ENCODE measurements around the gene OR1F1. TPM values are rescaled to one million over a fixed set of nuclear protein-coding genes. Genes with fewer than 3 reads are reported as not detected.

OR1F1 gene
- total RNA-seq, 1 donor = 0.43 TPM

DNA sequence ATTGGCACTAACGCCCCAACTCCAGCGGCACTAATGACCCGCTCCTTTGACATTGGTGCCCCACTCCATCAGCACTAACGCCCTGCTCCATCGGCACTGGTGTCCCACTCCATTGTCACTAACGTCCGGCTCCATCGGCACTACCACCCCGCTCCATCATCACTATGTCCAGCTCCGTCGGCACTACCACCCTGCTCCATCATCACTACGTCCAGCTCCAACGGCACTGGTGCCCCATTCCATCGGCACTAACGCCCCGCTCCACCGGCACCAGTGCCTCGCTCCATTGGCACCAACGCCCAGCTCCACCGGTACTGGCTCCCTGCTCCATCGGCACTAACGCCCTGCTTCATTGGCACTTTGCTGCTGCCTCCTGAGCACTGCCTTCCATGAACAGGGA, 45.7 kb upstream of the OR1F1 start:
- TF ChIP-seq, protein P1, sequence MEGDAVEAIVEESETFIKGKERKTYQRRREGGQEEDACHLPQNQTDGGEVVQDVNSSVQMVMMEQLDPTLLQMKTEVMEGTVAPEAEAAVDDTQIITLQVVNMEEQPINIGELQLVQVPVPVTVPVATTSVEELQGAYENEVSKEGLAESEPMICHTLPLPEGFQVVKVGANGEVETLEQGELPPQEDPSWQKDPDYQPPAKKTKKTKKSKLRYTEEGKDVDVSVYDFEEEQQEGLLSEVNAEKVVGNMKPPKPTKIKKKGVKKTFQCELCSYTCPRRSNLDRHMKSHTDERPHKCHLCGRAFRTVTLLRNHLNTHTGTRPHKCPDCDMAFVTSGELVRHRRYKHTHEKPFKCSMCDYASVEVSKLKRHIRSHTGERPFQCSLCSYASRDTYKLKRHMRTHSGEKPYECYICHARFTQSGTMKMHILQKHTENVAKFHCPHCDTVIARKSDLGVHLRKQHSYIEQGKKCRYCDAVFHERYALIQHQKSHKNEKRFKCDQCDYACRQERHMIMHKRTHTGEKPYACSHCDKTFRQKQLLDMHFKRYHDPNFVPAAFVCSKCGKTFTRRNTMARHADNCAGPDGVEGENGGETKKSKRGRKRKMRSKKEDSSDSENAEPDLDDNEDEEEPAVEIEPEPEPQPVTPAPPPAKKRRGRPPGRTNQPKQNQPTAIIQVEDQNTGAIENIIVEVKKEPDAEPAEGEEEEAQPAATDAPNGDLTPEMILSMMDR (IDR thresholded peaks at IDR 0.05; ENCODE audit: insufficient read depth, low read depth, low read length) = no peak
- no peak overlapping the region for H3K4me3 ChIP-seq (ENCODE audit: low read depth, low read length)
- DNase-seq (ENCODE audit: low read depth) = no peak

DNA sequence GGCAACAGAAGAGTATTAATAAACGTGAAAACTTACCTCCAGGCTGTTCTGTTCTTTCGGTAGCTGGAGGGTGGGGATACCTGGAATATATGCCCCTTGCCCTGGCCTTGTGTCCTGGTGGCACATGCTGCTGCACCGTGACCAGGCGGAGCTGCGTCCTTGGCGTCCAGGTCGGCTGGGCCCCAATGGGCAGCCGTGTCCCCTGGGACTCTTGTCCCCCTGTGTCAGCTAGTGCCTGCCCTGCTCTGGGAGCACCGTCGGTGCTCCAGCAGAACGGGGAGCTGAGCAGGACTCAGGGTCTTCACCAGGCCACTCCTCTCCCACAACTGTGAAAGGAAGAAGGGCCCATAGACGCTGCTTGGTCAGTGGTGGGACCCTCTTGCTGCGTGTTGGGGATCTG, 45.2 kb upstream of the OR1F1 start:
- no peak for DNase-seq (ENCODE audit: low read depth)
- TF ChIP-seq, protein P1 (IDR thresholded peaks at IDR 0.05; ENCODE audit: insufficient read depth, low read depth, low read length) = no peak
- H3K4me3 ChIP-seq (ENCODE audit: low read depth, low read length) = no peak overlapping the region

DNA sequence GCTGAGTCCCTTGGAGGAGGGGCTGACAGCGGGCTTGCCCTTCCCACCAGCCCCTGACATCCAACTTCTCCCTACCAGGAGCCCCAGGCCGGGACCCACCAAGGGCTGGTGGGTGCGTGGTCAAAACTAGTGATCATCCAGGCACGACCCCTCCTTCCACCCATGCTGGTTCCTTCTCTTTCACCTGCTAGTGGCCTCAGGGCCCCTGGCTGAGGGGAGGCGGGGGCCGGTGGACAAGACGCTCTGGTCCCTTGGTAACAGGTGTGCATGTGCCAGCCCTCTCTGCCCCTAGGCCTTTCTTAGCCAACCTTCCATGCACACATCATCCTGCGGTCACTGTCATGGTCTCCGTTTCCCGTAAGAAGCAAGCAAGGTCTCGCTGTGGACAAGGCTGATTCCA, 44.8 kb upstream of the OR1F1 start:
- DNase-seq (ENCODE audit: low read depth) = no peak
- TF ChIP-seq, protein P1 (IDR thresholded peaks at IDR 0.05; ENCODE audit: insufficient read depth, low read depth, low read length) = no peak
- H3K4me3 ChIP-seq (ENCODE audit: low read depth, low read length) = no peak overlapping the region

DNA sequence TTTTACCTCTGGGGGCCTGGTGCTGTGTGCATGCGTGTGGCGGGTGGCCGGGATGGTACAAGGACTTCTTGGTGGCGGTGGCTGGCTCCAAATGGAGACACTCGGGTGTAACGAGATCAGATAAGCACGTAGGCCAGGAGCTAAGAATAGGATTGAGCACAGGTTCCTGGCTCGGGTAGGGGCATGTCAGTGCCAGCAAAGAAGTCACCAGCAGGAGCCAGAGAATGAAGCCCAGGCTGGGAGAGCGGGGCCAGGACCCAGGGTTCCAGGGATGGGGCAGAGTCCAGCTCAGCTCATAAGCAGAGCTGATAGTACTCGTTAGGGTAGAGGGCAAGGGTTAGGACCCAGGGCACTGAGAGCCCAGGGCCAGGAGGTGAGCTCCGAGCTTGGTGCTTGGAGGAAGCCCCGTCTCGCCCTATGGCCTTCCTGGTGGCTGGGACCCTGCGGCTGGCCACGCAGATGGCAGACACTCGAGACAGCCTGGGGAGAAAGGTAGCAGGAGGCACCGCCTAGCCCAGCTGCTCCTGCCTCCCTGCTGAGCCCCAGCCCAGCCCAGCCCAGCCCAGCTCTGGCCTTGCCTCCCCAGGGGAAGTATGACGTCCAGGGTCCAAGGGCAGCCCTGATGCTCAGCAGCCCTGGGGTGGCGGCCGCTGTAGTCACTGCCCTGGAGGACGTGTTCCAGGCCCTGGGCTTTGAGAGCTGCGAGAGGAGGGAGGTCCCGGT, 44.2 kb upstream of the OR1F1 start:
- TF ChIP-seq, protein P1 (IDR thresholded peaks at IDR 0.05; ENCODE audit: insufficient read depth, low read depth, low read length) = no peak
- DNase-seq (ENCODE audit: low read depth) = no peak

DNA sequence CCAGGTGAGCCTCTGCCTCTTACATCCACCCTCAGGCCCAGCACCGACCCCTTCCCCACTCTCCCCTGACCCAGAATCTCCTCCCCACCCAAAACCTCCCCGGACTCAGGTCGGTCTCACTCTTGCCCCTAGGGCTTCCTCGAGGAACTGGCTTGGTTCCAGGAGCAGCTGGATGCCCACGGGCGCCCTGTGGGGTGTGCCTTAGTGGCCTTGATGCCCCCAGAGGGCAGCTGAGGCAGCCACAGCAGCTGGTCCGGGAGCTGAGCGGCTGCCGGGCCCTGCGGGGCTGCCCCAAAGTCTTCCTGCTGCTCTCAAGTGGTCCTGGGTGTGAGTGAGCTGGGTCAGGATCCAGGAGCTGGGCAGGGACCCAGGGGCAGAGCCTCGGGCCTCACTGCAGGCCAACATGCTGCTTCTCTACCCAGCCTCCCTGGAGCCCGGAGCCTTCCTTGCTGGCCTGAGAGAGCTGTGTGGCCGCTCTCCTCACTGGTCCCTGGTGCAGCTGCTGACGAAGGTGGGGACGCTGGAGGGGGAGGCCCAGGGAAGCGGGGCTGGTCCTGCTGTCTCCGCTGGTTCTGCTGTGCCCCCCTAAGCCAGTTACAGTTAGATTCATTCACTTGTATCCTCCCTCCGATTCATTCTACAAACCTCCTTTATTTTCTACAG, 43.6 kb upstream of the OR1F1 start:
- H3K4me3 ChIP-seq (ENCODE audit: low read depth, low read length) = no peak overlapping the region
- DNase-seq (ENCODE audit: low read depth) = no peak
- TF ChIP-seq, protein P1 (IDR thresholded peaks at IDR 0.05; ENCODE audit: insufficient read depth, low read depth, low read length) = no peak

More for the DNA sequence above, 44.2 kb upstream of the OR1F1 start:
- H3K4me3 ChIP-seq (ENCODE audit: low read depth, low read length) = no peak overlapping the region

DNA sequence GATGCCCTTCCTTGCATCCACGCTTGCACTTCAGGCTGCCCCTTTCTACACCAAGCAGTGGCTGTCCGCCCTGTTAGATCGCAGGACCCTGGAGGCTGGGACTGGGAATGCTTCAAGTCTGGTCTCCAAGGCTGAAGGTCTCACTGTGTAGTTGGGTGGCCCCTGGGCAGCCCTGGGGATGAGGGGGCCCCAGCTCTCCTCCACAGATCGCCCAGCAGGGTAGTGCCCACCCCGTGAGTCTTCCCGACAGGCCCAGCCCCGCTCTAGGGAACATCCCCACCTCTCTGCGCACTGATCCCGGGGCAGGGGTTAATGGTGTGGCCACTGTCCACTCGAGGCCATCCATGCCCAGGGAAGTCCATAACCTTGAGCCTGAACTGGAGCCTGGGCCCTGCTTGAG, 42.9 kb upstream of the OR1F1 start:
- DNase-seq (ENCODE audit: low read depth) = no peak
- TF ChIP-seq, protein P1 (IDR thresholded peaks at IDR 0.05; ENCODE audit: insufficient read depth, low read depth, low read length) = no peak
- no peak overlapping the region for H3K4me3 ChIP-seq (ENCODE audit: low read depth, low read length)
